GDM1 (cell line): ENCODE results near the gene BCR.
A peak's percentile ranks its signal among the peaks of the same experiment; 100 is the strongest.
"Not testable (repeated sequence)": the region's sequence is repeated elsewhere in the genome, so short reads cannot be mapped to it uniquely, and the experiment has no call there.

ENCODE experiments used
- DNase-seq: peaks from one replicate; lab custom pipeline; 2025; lab: John Stamatoyannopoulos, UW

The BCR gene

DNA sequence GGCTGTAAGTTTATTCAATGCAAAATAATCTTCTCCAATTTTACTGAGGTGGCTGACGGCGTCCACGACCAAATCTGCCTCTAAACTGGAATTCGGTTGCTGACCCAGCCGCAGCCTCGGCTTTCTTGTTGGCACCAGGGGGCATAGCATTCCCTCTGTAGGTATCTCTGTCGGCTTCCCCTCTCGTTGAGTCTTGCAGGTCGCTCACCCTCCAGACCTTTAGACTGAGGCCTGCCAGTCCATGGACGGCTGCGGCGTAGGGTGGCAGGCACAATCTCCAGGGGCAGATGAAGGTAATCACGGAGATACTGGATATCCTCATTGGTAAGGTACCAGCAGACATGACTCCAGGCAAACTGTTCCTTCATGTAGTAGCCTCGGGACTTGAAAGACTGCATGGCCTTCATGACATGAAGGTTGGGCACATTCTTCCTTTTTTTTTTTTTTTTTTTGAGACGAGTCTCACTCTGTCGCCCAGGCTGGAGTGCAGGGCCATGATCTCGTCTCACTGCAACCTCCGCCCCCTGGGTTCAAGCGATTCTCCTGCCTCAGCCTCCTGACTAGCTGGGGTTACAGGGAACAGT lies 142.3 kb downstream of the BCR start:
- DNase-seq = peak; percentile 48

GRCh38 chr22:23323960-23324688 lies 143.8 kb downstream of the BCR start:
- DNase-seq = not testable (repeated sequence)

- DNase-seq = no peak
Measured at GRCh38 chr22:23325183-23325582, 144.9 kb downstream of the BCR start.

DNA sequence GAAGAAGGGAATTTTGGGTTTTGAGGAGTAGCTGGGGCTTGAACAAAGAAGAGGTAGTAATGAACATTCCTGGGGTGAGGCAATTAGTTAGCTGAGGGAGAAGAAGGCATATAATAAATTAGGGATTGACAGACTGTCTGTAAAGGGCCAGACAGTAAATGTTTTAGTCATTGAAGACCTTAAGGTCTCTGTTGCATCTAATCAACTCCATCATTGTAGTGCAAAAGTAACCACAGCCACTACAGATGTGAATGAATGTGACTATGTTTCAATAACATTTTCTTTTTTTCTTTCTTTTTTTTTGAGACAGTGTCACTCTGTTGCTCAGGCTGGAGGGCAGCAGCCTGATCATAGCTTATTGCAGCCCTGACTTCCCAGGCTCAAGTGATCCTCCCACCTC lies 153.5 kb downstream of the BCR start:
- DNase-seq = not testable (repeated sequence)

DNA sequence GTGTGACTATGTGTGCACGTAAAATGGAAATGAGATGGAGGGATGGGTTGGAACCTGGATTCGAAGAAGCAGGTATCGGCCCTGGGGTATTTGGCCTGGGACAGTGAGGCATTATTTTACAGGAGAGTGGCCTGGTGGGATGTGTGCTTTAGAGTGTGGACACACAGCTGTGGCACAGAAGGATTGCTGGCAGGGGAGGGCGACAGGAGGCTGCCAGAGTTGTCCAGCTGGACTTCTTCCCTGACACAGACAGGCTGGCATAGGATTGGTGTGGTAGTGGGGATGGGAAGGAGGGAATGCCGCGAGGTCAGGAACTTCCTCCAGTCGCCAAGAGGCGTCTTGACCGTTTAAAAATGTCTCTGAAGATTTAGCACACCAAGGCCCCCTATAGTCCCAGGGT lies 157.4 kb downstream of the BCR start:
- not testable (repeated sequence) for DNase-seq

DNA sequence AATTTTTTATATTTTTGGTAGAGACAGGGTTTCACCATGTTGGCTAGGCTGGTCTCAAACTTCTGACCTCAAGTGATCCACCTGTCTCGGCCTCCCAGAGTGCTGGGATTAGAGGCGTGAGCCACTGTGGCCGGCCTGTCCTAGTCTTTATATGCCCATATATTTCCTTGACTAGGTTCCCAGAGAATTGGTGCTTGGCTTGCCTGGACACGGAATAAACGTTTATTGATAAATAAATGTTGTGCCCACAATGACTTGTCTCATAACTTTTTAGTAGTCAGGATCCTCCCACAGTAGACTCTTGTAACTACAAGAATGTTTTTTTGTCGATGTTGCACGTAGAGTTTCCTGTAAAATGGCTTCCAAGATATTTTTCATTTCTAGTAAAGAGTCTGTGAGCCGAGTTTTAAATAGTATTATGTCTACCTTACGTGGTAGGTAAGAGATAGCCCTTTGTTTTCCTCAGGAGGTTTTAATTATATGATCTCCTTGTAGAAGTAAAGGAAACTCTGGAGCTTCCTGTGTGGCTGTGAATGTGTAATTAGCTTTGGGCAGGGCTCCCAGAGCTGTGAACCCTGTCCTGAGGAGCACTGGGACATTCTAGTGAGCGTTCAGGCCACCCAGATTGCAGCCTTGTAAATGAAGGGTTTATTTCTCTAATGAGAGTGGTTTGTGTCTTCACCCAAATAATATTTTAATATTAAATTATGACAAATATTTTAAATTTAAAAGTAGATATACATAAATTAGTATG lies 161.8 kb downstream of the BCR start:
- not testable (repeated sequence) for DNase-seq

DNA sequence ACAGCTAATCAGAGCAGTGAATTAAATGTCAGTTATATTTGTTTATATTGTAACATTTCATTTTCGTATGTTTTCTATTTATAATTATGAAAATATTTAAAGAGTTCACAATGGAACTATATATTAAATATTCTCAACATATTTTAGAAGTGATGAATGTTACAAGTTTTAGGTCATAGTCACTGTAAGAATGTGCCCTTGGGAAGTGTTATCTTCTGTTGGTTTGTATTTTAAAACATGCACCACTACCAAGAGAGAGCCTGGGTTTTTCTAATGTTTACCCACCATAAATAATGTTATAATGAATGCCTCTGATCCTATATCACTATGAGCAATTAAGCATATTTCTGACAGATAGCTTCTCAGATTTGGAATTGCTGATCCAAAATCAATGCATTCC lies 171.0 kb downstream of the BCR start:
- DNase-seq = no peak

DNA sequence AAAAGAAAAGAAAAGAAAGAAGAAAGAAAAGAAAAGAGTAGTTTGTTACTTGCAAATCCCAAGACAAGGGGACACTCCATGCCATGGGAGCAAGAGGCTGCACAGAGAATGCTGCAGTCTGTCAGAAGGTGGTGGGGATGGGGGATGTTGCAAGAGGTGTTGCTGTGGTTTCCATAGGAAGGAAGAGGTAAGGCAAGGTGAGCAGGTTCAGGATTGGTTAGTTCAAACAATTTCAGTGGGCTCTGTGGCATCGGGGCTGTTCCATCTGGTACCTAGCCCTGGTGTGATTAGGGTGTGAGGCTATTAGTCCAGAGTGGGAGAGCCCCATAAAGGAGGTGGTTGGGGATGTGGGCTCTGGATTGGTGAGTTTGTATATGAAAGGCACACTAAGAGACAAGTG lies 172.7 kb downstream of the BCR start:
- no peak for DNase-seq

DNA sequence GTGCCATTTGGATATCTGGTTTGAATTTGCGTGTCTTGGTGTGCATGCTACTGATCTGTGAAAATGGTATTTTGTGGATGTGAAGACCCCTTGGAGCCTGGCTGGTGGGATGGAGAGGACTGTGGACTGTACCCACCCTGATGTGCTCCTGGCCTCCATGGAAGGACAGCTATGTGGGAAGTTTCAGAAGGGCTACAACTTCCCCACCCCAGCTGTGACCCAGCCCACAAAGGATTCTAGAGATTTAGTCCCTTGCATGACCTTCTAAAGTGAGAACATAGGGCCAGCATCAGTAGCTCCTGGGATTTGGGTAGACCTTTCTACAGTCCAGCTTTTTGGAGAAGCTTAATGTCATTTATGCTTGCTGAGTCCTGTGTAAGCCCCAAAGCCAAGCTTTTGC lies 173.4 kb downstream of the BCR start:
- DNase-seq = no peak

DNA sequence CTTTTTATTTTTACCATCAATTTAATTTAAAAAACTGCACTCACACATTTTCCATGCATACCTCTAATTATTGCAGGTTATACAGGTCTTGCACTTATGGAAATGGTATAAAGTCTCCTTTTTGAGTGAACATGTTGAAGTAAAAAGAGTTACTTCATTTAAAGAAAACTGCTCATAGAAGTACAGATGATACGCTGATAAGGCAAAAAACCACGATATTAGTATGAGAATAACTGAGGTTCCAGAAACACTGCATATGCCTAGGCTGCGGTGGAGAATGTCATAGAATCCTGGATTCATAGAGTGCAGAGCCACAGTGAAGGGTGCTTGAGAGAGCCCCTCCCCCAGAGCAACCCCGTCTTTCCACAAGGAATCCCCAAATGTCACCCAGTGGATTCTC lies 175.8 kb downstream of the BCR start:
- DNase-seq = no peak

DNA sequence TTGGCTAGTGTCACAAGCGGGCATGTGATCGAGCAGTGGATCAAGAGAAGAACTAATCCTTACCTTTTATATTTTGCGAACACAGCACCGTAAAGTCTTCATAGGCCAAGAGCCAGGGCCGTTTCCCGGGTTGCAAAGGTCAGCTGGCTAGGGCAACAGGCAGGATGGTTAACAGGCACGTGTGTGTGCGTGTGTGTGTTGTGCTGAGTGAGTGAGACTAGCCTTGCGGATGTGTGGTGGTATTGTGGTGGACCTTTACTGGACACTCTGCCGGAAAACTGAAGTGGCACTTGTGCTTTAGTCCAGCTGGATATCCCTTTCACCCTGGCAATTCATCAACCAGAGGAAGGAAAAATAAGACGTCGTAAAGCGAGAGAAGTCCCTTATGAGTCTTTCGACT lies 176.7 kb downstream of the BCR start:
- no peak for DNase-seq

GRCh38 chr22:23359583-23360123 lies 179.3 kb downstream of the BCR start:
- no peak for DNase-seq

DNA sequence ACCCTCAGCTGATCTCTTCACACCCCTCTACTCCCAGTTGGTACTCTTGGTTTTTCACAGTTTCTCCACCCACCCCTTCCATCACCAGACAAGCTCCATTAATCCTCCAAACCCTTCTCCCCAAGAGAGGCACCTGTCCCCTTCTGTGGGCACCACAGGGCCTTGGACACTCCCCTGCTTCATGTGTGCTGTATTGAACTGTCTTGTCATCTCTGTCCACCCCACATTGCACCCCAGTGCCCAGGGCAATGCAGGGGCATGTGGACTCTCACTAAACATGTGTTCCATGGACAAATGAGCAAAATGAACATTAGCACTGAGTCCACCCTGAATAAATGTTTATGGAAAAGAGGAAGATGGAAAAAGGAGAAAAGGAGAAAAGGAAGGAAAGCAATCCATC lies 181.4 kb downstream of the BCR start:
- no peak for DNase-seq

- DNase-seq = no peak
Measured at GRCh38 chr22:23363683-23364082, 183.4 kb downstream of the BCR start.

DNA sequence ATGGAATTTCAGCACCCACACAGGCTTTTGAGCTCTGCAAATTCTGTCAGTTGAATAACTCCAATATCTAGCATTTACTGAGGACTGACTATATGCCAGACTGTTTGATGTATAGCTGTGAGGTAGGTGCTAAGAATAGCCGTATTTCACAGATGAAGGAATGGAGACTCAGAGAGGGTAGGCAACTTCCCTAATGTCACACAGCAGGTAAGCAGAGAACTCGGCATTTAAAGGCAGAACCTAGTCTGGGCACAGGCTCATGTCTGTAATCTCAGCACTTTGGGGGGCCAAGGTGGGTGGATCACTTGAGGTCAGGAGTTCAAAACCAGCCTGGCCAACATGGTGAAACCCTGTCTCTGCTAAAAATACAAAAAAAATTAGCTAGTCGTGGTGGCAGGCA lies 184.1 kb downstream of the BCR start:
- DNase-seq = no peak

GRCh38 chr22:23365524-23365923 lies 185.2 kb downstream of the BCR start:
- no peak for DNase-seq

- no peak for DNase-seq
Measured at GRCh38 chr22:23365961-23366360, 185.7 kb downstream of the BCR start.

GRCh38 chr22:23367196-23367595 lies 186.9 kb downstream of the BCR start:
- DNase-seq = not testable (repeated sequence)
